ENCODE data around the gene ARHGAP28. TPM values are rescaled to one million over a fixed set of nuclear protein-coding genes. Genes with fewer than 3 reads are reported as not detected.

ARHGAP28 gene
- polyA plus RNA-seq, 1 experiment: 38.2 TPM

DNA sequence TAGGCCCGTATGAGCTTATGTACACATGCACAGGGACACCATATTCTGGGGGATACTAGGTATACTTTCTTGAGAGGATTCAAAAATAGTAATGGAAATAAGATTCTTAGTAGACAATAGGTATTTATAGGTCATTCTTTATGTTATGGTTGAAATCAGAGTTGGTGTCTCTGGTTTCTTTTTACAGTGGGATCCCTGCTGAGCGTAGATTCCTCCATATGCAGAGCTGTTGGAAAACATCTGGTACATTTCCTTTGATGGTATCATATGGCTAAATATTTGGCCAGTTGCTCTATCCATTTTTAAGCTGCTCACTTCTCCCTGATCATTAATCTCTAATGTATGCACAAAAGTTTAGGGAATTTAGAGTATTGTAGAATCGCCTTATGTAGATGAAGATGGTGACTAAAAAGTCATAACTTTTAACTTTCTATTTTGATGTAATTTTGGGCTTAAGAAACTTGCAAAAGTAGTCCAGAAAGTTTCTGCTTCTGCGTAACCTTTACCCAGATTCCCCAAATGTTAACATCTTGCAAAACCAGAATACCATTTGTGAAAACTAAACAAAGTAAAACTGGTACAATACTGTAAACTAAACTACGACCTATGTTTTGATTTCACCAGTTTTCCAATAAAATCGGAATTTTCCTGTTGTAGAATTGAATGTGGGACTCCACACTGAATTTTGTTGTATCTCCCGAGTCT, 5.4 kb downstream of the ARHGAP28 start:
- H3K9me3 ChIP-seq (ENCODE audit: control insufficient read depth, insufficient read depth, low read length): no peaks in the 10 kb centered on the region
- TF ChIP-seq, protein P1, sequence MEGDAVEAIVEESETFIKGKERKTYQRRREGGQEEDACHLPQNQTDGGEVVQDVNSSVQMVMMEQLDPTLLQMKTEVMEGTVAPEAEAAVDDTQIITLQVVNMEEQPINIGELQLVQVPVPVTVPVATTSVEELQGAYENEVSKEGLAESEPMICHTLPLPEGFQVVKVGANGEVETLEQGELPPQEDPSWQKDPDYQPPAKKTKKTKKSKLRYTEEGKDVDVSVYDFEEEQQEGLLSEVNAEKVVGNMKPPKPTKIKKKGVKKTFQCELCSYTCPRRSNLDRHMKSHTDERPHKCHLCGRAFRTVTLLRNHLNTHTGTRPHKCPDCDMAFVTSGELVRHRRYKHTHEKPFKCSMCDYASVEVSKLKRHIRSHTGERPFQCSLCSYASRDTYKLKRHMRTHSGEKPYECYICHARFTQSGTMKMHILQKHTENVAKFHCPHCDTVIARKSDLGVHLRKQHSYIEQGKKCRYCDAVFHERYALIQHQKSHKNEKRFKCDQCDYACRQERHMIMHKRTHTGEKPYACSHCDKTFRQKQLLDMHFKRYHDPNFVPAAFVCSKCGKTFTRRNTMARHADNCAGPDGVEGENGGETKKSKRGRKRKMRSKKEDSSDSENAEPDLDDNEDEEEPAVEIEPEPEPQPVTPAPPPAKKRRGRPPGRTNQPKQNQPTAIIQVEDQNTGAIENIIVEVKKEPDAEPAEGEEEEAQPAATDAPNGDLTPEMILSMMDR (IDR thresholded peaks at IDR 0.05; ENCODE audit: low read depth, low read length): no peak
- POLR2A ChIA-PET: interaction anchor here (0.6 to 2.2 kb wide), 2 partner anchors 81 to 122 kb away, joined by 3 to 6 read pairs; no protein-coding TSS in a partner anchor
- no peak for DNase-seq (ENCODE audit: low read depth, low spot score)
- no peaks in the 10 kb centered on the region for H3K27me3 ChIP-seq (ENCODE audit: control insufficient read depth, insufficient read depth, low read length)
- CTCF ChIA-PET: interaction anchor here (0.8 to 1.3 kb wide), 3 partner anchors 46 to 152 kb away, joined by 3 to 5 read pairs (median 3); no protein-coding TSS in a partner anchor
- no peak overlapping the region for H3K4me3 ChIP-seq (ENCODE audit: low read depth, low read length)
- no peak overlapping the region for H3K27ac ChIP-seq (ENCODE audit: low read depth, low read length)

DNA sequence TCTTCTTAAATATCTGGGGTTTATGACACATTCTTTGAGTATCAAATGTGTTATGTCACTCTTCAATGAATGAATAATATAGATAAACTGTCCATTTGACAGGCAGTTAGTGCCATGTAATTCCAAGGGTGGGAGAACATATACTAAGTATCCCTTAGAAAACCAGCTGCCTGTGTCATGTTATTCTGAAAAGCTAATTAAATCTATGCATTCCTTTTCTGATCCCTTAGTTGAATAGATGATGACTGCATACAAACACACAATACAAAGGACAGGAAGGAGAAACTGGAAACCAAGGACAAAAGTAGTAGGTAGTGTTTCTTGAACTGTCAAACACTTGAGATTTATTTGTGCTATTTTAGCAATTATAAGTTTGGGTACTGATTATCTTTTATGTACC, 8.3 kb downstream of the ARHGAP28 start:
- TF ChIP-seq, protein P1 (IDR thresholded peaks at IDR 0.05; ENCODE audit: low read depth, low read length): no peak
- Histone ChIP-seq H3K27ac (ENCODE audit: low read depth, low read length) (no peak overlapping the region), H3K4me3 (ENCODE audit: low read depth, low read length) (no peak overlapping the region), H3K27me3 (ENCODE audit: control insufficient read depth, insufficient read depth, low read length) (no peaks in the 10 kb centered on the region), H3K9me3 (ENCODE audit: control insufficient read depth, insufficient read depth, low read length) (no peaks in the 10 kb centered on the region)
- CTCF ChIA-PET: interaction anchor here (0.6 to 1.2 kb wide), 2 partner anchors 182 to 196 kb away, joined by 3 read pairs; no protein-coding TSS in a partner anchor
- POLR2A ChIA-PET: no interaction called here
- no peak for DNase-seq (ENCODE audit: low read depth, low spot score)

DNA sequence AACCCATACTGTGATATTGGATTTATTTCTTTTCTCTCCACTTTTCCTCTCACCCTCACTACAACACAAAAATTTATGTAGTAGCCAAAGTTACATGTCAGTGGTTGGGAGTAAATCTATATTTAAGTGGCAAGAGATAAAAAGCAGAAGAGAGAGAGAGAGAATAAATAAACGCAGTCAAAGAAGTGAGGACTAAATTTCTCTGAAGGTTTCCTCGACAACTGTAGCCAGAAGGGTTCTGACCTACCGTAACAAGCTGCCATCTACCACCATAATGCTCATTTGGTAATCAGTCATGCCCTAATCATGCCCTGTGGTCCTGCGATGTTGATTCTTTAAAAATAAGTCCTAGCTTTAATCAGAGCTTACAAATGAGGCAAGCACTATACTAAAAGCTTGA, 9.1 kb downstream of the ARHGAP28 start:
- H3K4me3 ChIP-seq (ENCODE audit: low read depth, low read length): no peak overlapping the region
- ChIA-PET CTCF (no interaction called here), POLR2A (no interaction called here)
- no peak overlapping the region for H3K27ac ChIP-seq (ENCODE audit: low read depth, low read length)
- no peaks in the 10 kb centered on the region for H3K9me3 ChIP-seq (ENCODE audit: control insufficient read depth, insufficient read depth, low read length)
- DNase-seq (ENCODE audit: low read depth, low spot score): no peak
- TF ChIP-seq, protein P1 (IDR thresholded peaks at IDR 0.05; ENCODE audit: low read depth, low read length): no peak
- H3K27me3 ChIP-seq (ENCODE audit: control insufficient read depth, insufficient read depth, low read length): no peaks in the 10 kb centered on the region

DNA sequence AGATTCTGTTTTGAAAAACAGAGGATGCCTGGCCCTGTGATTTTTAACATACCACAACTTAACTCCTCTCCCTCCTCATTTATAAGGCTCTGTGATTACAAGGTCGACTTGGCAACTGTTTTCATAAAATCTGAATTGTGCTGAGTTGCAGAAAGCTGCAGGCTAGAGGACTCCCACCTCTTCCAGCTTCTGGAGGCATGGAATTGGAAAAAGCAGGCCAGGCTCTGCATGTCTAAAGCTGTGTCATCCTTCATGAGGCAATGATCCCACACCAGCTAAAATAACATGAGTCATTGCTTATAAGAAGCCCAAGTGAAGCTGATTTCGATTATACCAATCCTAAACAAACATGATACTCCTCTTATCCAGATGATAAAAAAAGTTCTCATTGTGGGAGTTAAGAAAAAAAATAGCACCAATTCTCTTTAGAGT, 11.7 kb downstream of the ARHGAP28 start:
- peak overlapping the region; percentile 77 for H3K27ac ChIP-seq (ENCODE audit: low read depth, low read length)
- H3K9me3 ChIP-seq (ENCODE audit: control insufficient read depth, insufficient read depth, low read length): no peaks in the 10 kb centered on the region
- no peak overlapping the region for H3K4me3 ChIP-seq (ENCODE audit: low read depth, low read length)
- DNase-seq (ENCODE audit: low read depth, low spot score): peak; percentile 95
- POLR2A ChIA-PET: interaction anchor here (1.1 to 1.8 kb wide), 5 partner anchors 9 to 180 kb away, joined by 3 to 22 read pairs (median 4); partner anchors contain the start of gene ARHGAP28
- CTCF ChIA-PET: interaction anchor here (0.8 to 1.3 kb wide), 4 partner anchors 9 to 198 kb away, joined by 3 to 6 read pairs (median 4); no protein-coding TSS in a partner anchor
- no peaks in the 10 kb centered on the region for H3K27me3 ChIP-seq (ENCODE audit: control insufficient read depth, insufficient read depth, low read length)
- TF ChIP-seq, protein P1 (IDR thresholded peaks at IDR 0.05; ENCODE audit: low read depth, low read length): no peak

DNA sequence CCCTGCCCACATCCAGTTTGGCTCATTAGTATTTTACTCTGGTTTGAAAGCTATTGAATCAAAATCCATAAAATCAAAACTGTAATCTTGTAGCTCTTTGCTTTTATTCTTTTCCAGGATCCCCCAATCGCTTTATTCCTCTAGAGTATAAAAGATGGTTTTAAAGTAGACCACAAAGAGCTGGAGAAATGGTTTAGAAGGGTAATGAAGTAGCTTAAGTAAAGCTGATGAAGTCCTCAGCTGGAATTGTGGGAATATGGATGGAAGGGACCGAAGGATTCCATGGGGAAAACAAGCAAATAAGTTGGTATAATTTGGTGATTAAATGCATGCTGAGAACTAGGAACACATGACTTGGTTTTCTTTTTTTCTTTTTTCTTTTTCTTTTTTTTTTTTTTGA, 12.3 kb downstream of the ARHGAP28 start:
- TF ChIP-seq, protein P1 (IDR thresholded peaks at IDR 0.05; ENCODE audit: low read depth, low read length): no peak
- CTCF ChIA-PET: interaction anchor here (0.6 to 1.3 kb wide), 5 partner anchors 10 to 293 kb away, joined by 3 to 6 read pairs (median 4); no protein-coding TSS in a partner anchor
- POLR2A ChIA-PET: interaction anchor here (1.1 to 1.8 kb wide), 5 partner anchors 10 to 180 kb away, joined by 3 to 22 read pairs (median 4); partner anchors contain the start of gene ARHGAP28
- no peaks in the 10 kb centered on the region for H3K9me3 ChIP-seq (ENCODE audit: control insufficient read depth, insufficient read depth, low read length)
- H3K27me3 ChIP-seq (ENCODE audit: control insufficient read depth, insufficient read depth, low read length): no peaks in the 10 kb centered on the region
- H3K4me3 ChIP-seq (ENCODE audit: low read depth, low read length): no peak overlapping the region
- no peak for DNase-seq (ENCODE audit: low read depth, low spot score)
- peak overlapping the region; percentile 42 for H3K27ac ChIP-seq (ENCODE audit: low read depth, low read length)

Data from AG04450 (cell line).